ENCODE results near the gene EXOC4.

Gene EXOC4

GRCh38 chr7:133958822-133959221 lies 705.9 kb downstream of the EXOC4 start:
- Histone ChIP-seq H3K27ac (no peak overlapping the region), H3K4me3 (no peak overlapping the region)
- no peak for DNase-seq (ENCODE audit: low spot score)
- no peak for TF ChIP-seq CTCF (IDR thresholded peaks at IDR 0.05)

GRCh38 chr7:133959505-133959904 lies 706.6 kb downstream of the EXOC4 start:
- no peak overlapping the region for H3K27ac ChIP-seq
- no peak for DNase-seq (ENCODE audit: low spot score)
- H3K4me3 ChIP-seq, result no peak overlapping the region
- TF ChIP-seq CTCF (IDR thresholded peaks at IDR 0.05), result no peak

- no peak for TF ChIP-seq CTCF (IDR thresholded peaks at IDR 0.05)
- DNase-seq (ENCODE audit: low spot score), result no peak
- no peak overlapping the region for H3K4me3 ChIP-seq
- H3K27ac ChIP-seq, result no peak overlapping the region
Observed at GRCh38 chr7:133961724-133962123, 708.8 kb downstream of the EXOC4 start.

GRCh38 chr7:133962646-133963045 lies 709.8 kb downstream of the EXOC4 start:
- no peak for TF ChIP-seq CTCF (IDR thresholded peaks at IDR 0.05)
- H3K27ac ChIP-seq, result no peak overlapping the region
- DNase-seq (ENCODE audit: low spot score), result no peak
- H3K4me3 ChIP-seq, result no peak overlapping the region

GRCh38 chr7:133963629-133964028 lies 710.8 kb downstream of the EXOC4 start:
- Histone ChIP-seq H3K27ac (no peak overlapping the region), H3K4me3 (no peak overlapping the region)
- DNase-seq (ENCODE audit: low spot score), result no peak
- no peak for TF ChIP-seq CTCF (IDR thresholded peaks at IDR 0.05)

- Histone ChIP-seq H3K4me3 (no peak overlapping the region), H3K27ac (no peak overlapping the region)
- TF ChIP-seq CTCF (IDR thresholded peaks at IDR 0.05), result no peak
- DNase-seq (ENCODE audit: low spot score), result no peak
Observed at GRCh38 chr7:133971625-133972024, 718.7 kb downstream of the EXOC4 start.

- H3K4me3 ChIP-seq, result no peak overlapping the region
- no peak for TF ChIP-seq CTCF (IDR thresholded peaks at IDR 0.05)
- no peak overlapping the region for H3K27ac ChIP-seq
- no peak for DNase-seq (ENCODE audit: low spot score)
Observed at GRCh38 chr7:133973710-133974109, 720.8 kb downstream of the EXOC4 start.

Measured in coronary artery (tissue), 2 donors.